ENCODE measurements around the gene SETD7. TPM values are rescaled to one million over a fixed set of nuclear protein-coding genes. Genes with fewer than 3 reads are reported as not detected.

The SETD7 gene
- total RNA-seq, 1 donor from 2014 or later: 11.9 TPM

GRCh38 chr4:139492429-139492828 lies 63.6 kb downstream of the SETD7 start:
- no peak for TF ChIP-seq CTCF (IDR thresholded peaks at IDR 0.05; ENCODE audit: unreplicated experiment)
- Mint-ChIP-seq H3K9me3 (ENCODE audit: low read depth) (peaks cover 4% of the 10 kb centered on the region), H3K36me3 (ENCODE audit: insufficient read depth) (no peaks in the 10 kb centered on the region), H3K4me3 (ENCODE audit: low read depth) (no peak overlapping the region), H3K27ac (no peak overlapping the region), H3K27me3 (no peaks in the 10 kb centered on the region), H3K4me1 (ENCODE audit: low read depth) (peaks cover 6% of the 10 kb centered on the region)
- no peak for DNase-seq (ENCODE audit: low spot score, unreplicated experiment)

DNA sequence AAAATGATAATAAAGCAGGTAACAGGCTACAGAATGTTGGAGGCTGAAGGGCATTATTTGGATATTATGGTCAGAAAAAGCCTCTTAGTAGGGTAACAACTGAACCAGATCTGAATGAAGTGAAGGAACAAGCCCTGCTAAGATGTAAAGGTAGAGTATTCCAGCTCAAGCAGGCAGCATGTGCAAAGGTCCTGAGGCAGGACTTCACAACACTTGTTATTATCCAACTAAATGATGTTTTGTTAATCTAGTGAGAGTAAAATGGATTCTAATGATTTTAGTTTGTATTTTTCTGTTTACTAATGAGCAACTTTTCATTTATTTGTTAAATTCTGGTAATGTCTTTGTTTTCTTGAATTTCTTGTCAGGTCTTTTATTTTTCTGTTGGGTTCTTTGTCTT lies 66.4 kb downstream of the SETD7 start:
- TF ChIP-seq CTCF (IDR thresholded peaks at IDR 0.05; ENCODE audit: unreplicated experiment): no peak
- Mint-ChIP-seq H3K27me3 (no peaks in the 10 kb centered on the region), H3K4me1 (ENCODE audit: low read depth) (no peaks in the 10 kb centered on the region), H3K9me3 (ENCODE audit: low read depth) (peaks cover 4% of the 10 kb centered on the region), H3K4me3 (ENCODE audit: low read depth) (no peak overlapping the region), H3K27ac (no peak overlapping the region), H3K36me3 (ENCODE audit: insufficient read depth) (no peaks in the 10 kb centered on the region)
- no peak for DNase-seq (ENCODE audit: low spot score, unreplicated experiment)

DNA sequence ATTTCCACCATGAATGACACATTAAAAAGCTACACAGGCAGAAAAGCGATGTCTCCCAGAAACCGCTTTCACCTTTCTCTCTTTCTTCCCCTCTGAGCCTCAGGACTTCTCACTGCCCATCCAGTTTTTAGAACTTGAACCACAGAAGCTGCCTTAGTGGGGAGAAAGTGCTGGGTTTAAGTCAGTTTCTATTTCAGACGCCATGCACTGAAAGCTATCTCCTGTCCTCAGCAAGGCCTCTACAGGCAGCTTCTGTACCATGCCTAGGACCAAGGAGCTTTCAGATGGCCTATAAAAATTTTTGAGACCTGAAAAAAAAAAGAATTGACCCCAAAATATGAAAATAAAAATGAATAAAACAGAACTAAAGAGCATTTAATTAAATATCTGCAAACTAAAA lies 67.6 kb downstream of the SETD7 start:
- no peak for TF ChIP-seq CTCF (IDR thresholded peaks at IDR 0.05; ENCODE audit: unreplicated experiment)
- no peak overlapping the region for H3K4me3 Mint-ChIP-seq (ENCODE audit: low read depth)
- no peak overlapping the region for H3K27ac Mint-ChIP-seq
- no peaks in the 10 kb centered on the region for H3K9me3 Mint-ChIP-seq (ENCODE audit: low read depth)
- H3K4me1 Mint-ChIP-seq (ENCODE audit: low read depth): no peaks in the 10 kb centered on the region
- H3K27me3 Mint-ChIP-seq: no peaks in the 10 kb centered on the region
- no peak for DNase-seq (ENCODE audit: low spot score, unreplicated experiment)
- no peaks in the 10 kb centered on the region for H3K36me3 Mint-ChIP-seq (ENCODE audit: insufficient read depth)

- no peak for TF ChIP-seq CTCF (IDR thresholded peaks at IDR 0.05; ENCODE audit: unreplicated experiment)
- Mint-ChIP-seq H3K27me3 (no peaks in the 10 kb centered on the region), H3K27ac (no peak overlapping the region), H3K4me3 (ENCODE audit: low read depth) (no peak overlapping the region), H3K36me3 (ENCODE audit: insufficient read depth) (no peaks in the 10 kb centered on the region), H3K4me1 (ENCODE audit: low read depth) (no peaks in the 10 kb centered on the region), H3K9me3 (ENCODE audit: low read depth) (no peaks in the 10 kb centered on the region)
- DNase-seq (ENCODE audit: low spot score, unreplicated experiment): no peak
Measured at GRCh38 chr4:139484783-139485311, 71.2 kb downstream of the SETD7 start.

DNA sequence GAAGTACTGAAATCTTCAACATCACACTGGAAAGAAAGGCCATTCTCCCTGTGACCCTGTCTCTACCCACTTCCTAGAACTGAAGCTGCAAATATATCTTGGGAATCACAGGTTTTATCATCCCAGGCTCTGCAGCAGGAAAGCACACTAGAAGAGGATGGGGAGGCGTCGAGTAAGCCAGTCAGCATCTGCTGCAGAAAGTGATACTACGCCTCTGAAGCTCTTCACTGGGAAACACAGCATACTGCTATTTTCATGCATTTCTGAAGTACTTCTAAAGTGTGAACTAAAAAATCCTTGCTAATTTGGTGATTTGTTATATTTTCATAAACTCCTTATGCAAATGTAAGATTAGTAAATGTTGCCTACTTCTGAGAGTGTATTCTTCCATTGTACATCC lies 73.0 kb downstream of the SETD7 start:
- H3K4me3 Mint-ChIP-seq (ENCODE audit: low read depth): no peak overlapping the region
- H3K9me3 Mint-ChIP-seq (ENCODE audit: low read depth): no peaks in the 10 kb centered on the region
- no peaks in the 10 kb centered on the region for H3K27me3 Mint-ChIP-seq
- no peak for DNase-seq (ENCODE audit: low spot score, unreplicated experiment)
- TF ChIP-seq CTCF (IDR thresholded peaks at IDR 0.05; ENCODE audit: unreplicated experiment): no peak
- H3K4me1 Mint-ChIP-seq (ENCODE audit: low read depth): no peaks in the 10 kb centered on the region
- H3K36me3 Mint-ChIP-seq (ENCODE audit: insufficient read depth): no peaks in the 10 kb centered on the region
- H3K27ac Mint-ChIP-seq: no peak overlapping the region
